Retinal pigment epithelial cell (primary cell): ENCODE data around the gene UBR1.

Experiments
- DNase-seq: peaks from one replicate; pipeline ENCODE4 v3.0.0-alpha.2; 2010; ENCODE audit warnings: low read depth
- H3K4me3 ChIP-seq: 2 replicates; pipeline ENCODE4 v1.5.1; 2011; ENCODE audit warnings: mild to moderate bottlenecking, low read length, control low read depth, moderate library complexity
- CTCF ChIP-seq: conservative IDR thresholded peaks from 2 replicates; pipeline ENCODE4 v1.5.1; 2011; ENCODE audit warnings: low read depth, low read length, control low read depth, inconsistent platforms

Gene UBR1

GRCh38 chr15:43107751-43108150 lies 1.9 kb upstream of the UBR1 start:
- DNase-seq: no peak
- no peak overlapping the region for H3K4me3 ChIP-seq
- TF ChIP-seq CTCF: no peak

GRCh38 chr15:43106486-43106829 lies 620 bp upstream of the UBR1 start:
- H3K4me3 ChIP-seq: peak overlapping the region; percentile 95
- TF ChIP-seq CTCF: no peak
- DNase-seq: no peak

GRCh38 chr15:43105077-43105736 lies 631 bp downstream of the UBR1 start:
- TF ChIP-seq CTCF: no peak
- peak overlapping the region; percentile 95 for H3K4me3 ChIP-seq
- DNase-seq: no peak

- DNase-seq: no peak
- TF ChIP-seq CTCF: no peak
- peak overlapping the region; percentile 13 for H3K4me3 ChIP-seq
These were observed 1.4 kb downstream of the UBR1 start for GRCh38 chr15:43104426-43104825.

- no peak for TF ChIP-seq CTCF
- no peak overlapping the region for H3K4me3 ChIP-seq
- DNase-seq: no peak
These were observed 1.9 kb downstream of the UBR1 start for GRCh38 chr15:43103907-43104306.

GRCh38 chr15:43102187-43102586 lies 3.7 kb downstream of the UBR1 start:
- no peak for TF ChIP-seq CTCF
- H3K4me3 ChIP-seq: no peak overlapping the region
- no peak for DNase-seq

- no peak for DNase-seq
- TF ChIP-seq CTCF: no peak
- no peak overlapping the region for H3K4me3 ChIP-seq
These were observed 4.9 kb downstream of the UBR1 start for GRCh38 chr15:43100971-43101370.
